Fibroblast of lung (primary cell): Measurements from ENCODE around the gene SAV1. TPM values are rescaled to one million over a fixed set of nuclear protein-coding genes. Genes with fewer than 3 reads are reported as not detected.

ENCODE experiments used
- DNase-seq, 2 donors: peaks; one replicate each; pipeline versions ENCODE4 v3.0.0 to v3.0.0-alpha.2; 2010; ENCODE audit warnings: low read depth in 2 of 2
- H2AFZ ChIP-seq: 2 replicates; pipeline ENCODE4 v1.5.1; 2012; ENCODE audit warnings: low read length, control low read depth, inconsistent platforms
- H3K27ac ChIP-seq: 2 replicates; pipeline ENCODE4 v1.5.1; 2011; ENCODE audit warnings: low read length, control low read depth; ENCODE audit not compliant: insufficient read depth
- H3K27me3 ChIP-seq: 2 replicates; pipeline ENCODE4 v1.5.1; 2011; ENCODE audit warnings: mild to moderate bottlenecking, low read length; ENCODE audit not compliant: control insufficient read depth, insufficient read depth
- H3K36me3 ChIP-seq: 2 replicates; pipeline ENCODE4 v1.5.1; 2011; ENCODE audit warnings: low read length; ENCODE audit not compliant: control insufficient read depth, insufficient read depth
- H3K4me1 ChIP-seq: 2 replicates; pipeline ENCODE4 v1.5.1; 2011; ENCODE audit warnings: low read length; ENCODE audit not compliant: control insufficient read depth, insufficient read depth; ENCODE audit errors: extremely low read depth
- H3K4me2 ChIP-seq: 2 replicates; pipeline ENCODE4 v1.5.1; 2011; ENCODE audit warnings: low read length, control low read depth; ENCODE audit not compliant: insufficient read depth; ENCODE audit errors: extremely low read depth
- H3K4me3 ChIP-seq, 4 experiments: fragments of 200-600 bp in 1 of 4; sonication (generic) in 1 of 4; replicated peaks in 1 of 4; 2 replicates each; pipeline ENCODE4 v1.5.1; 2011 to 2016; ENCODE audit warnings: low read length in 4 of 4, low read depth in 3 of 4, mild to moderate bottlenecking in 3 of 4, control low read depth in 2 of 4, inconsistent platforms in 1 of 4, mixed read lengths in 1 of 4; ENCODE audit not compliant: insufficient read depth in 1 of 4; ENCODE audit errors: control extremely low read depth in 1 of 4
- H3K79me2 ChIP-seq: 2 replicates; pipeline ENCODE4 v1.5.1; 2012; ENCODE audit warnings: mild to moderate bottlenecking, low read length, inconsistent platforms; ENCODE audit not compliant: control insufficient read depth, insufficient read depth
- H3K9ac ChIP-seq: 2 replicates; pipeline ENCODE4 v1.5.1; 2011; ENCODE audit warnings: mild to moderate bottlenecking, low read length, control low read depth; ENCODE audit not compliant: insufficient read depth
- H3K9me3 ChIP-seq: 2 replicates; pipeline ENCODE4 v1.5.1; 2012; ENCODE audit warnings: low read depth, low read length; ENCODE audit not compliant: control insufficient read depth, insufficient read depth
- H4K20me1 ChIP-seq: 2 replicates; pipeline ENCODE4 v1.5.1; 2011; ENCODE audit warnings: low read length; ENCODE audit not compliant: control insufficient read depth, insufficient read depth; ENCODE audit errors: extremely low read depth
- CTCF ChIP-seq, 2 donors: IDR thresholded peaks in 1 of 2; conservative IDR thresholded peaks in 1 of 2; 1 replicate in 1 of 2; 2 replicates in 1 of 2; pipeline ENCODE4 v1.5.1; 2011 to 2012; ENCODE audit warnings: low read length in 2 of 2, control low read depth in 1 of 2, inconsistent platforms in 1 of 2, low read depth in 1 of 2, mild to moderate bottlenecking in 1 of 2
- EZH2 ChIP-seq: IDR thresholded peaks from 2 replicates; pipeline ENCODE4 v1.5.1; 2012; ENCODE audit warnings: low read length, control low read depth, mild to moderate bottlenecking; ENCODE audit errors: missing control alignments
- polyA plus RNA-seq, 2 donors: library from polyadenylated mRNA; depleted of rRNA in 1 of 2; stranded (reverse) in 1 of 2; unstranded in 1 of 2; fragments of >200 nt; gene quantifications; 2 replicates each; pipeline ENCODE4 v1.2.1, GENCODE V29; 2011 to 2012; ENCODE audit warnings: missing spikeins in 1 of 2
- total RNA-seq: library from RNA; depleted of rRNA; stranded (reverse); fragments of >200 nt; gene quantifications from 2 replicates; pipeline ENCODE4 v1.2.1, GENCODE V29; 2014

Gene SAV1
- total and polyA plus RNA-seq, 2 donors (not counting 1 experiment from before 2014, with no cell fraction given), result 41.7 to 46.9 TPM

- DNase-seq, result no peak
- Histone ChIP-seq H3K27ac (peak overlapping the region; percentile 36), H4K20me1 (no peaks in the 10 kb centered on the region), H3K27me3 (no peaks in the 10 kb centered on the region), H3K4me2 (no peak overlapping the region), H3K79me2 (peaks cover 40% of the 10 kb centered on the region), H3K9ac (no peak overlapping the region), H2AFZ (no peak overlapping the region), H3K9me3 (no peaks in the 10 kb centered on the region), H3K4me1 (peaks cover 5% of the 10 kb centered on the region), H3K36me3 (no peaks in the 10 kb centered on the region), H3K4me3 (no peak overlapping the region)
- TF ChIP-seq EZH2 (no peak), CTCF (conservative IDR thresholded peaks at IDR 0.05 in 1 of 2, IDR thresholded peaks at IDR 0.05 in 1 of 2; ENCODE audit: low read depth in 1 of 2, low read length in 2 of 2) (no peak)
Observed at GRCh38 chr14:50647282-50647681, 20.8 kb downstream of the SAV1 start.

- H3K79me2 ChIP-seq, result peaks cover 4% of the 10 kb centered on the region
- H3K9ac ChIP-seq, result no peak overlapping the region
- H3K36me3 ChIP-seq, result peaks cover under 1% of the 10 kb centered on the region
- no peak overlapping the region for H2AFZ ChIP-seq
- no peak overlapping the region for H3K27ac ChIP-seq
- no peaks in the 10 kb centered on the region for H3K9me3 ChIP-seq
- H3K4me3 ChIP-seq, result no peak overlapping the region
- DNase-seq, result peak in 1 of 2 donors; percentile 7
- no peaks in the 10 kb centered on the region for H4K20me1 ChIP-seq
- H3K4me2 ChIP-seq, result no peak overlapping the region
- TF ChIP-seq CTCF (conservative IDR thresholded peaks at IDR 0.05 in 1 of 2, IDR thresholded peaks at IDR 0.05 in 1 of 2; ENCODE audit: low read depth in 1 of 2, low read length in 2 of 2), result no peak
- no peak for TF ChIP-seq EZH2
- H3K4me1 ChIP-seq, result no peaks in the 10 kb centered on the region
- H3K27me3 ChIP-seq, result no peaks in the 10 kb centered on the region
Observed at GRCh38 chr14:50635141-50635540, 33.0 kb downstream of the SAV1 start.

- no peak overlapping the region for H3K27ac ChIP-seq
- DNase-seq, result no peak
- H3K9me3 ChIP-seq, result no peaks in the 10 kb centered on the region
- no peaks in the 10 kb centered on the region for H3K27me3 ChIP-seq
- H2AFZ ChIP-seq, result no peak overlapping the region
- no peak overlapping the region for H3K4me2 ChIP-seq
- H3K36me3 ChIP-seq, result peaks cover 2% of the 10 kb centered on the region
- no peaks in the 10 kb centered on the region for H4K20me1 ChIP-seq
- no peak overlapping the region for H3K4me3 ChIP-seq
- peaks cover 4% of the 10 kb centered on the region for H3K79me2 ChIP-seq
- H3K4me1 ChIP-seq, result no peaks in the 10 kb centered on the region
- TF ChIP-seq CTCF (conservative IDR thresholded peaks at IDR 0.05 in 1 of 2, IDR thresholded peaks at IDR 0.05 in 1 of 2; ENCODE audit: low read depth in 1 of 2, low read length in 2 of 2) (no peak), EZH2 (no peak)
- H3K9ac ChIP-seq, result no peak overlapping the region
Observed at GRCh38 chr14:50633954-50634353, 34.2 kb downstream of the SAV1 start.
